Measurements from ENCODE around the gene CDK2AP2. TPM values are rescaled to one million over a fixed set of nuclear protein-coding genes. Genes with fewer than 3 reads are reported as not detected.

Gene CDK2AP2
- total RNA-seq, 4 donors from 2014 or later: 2.1 to 28.7 (median 6.9) TPM

DNA sequence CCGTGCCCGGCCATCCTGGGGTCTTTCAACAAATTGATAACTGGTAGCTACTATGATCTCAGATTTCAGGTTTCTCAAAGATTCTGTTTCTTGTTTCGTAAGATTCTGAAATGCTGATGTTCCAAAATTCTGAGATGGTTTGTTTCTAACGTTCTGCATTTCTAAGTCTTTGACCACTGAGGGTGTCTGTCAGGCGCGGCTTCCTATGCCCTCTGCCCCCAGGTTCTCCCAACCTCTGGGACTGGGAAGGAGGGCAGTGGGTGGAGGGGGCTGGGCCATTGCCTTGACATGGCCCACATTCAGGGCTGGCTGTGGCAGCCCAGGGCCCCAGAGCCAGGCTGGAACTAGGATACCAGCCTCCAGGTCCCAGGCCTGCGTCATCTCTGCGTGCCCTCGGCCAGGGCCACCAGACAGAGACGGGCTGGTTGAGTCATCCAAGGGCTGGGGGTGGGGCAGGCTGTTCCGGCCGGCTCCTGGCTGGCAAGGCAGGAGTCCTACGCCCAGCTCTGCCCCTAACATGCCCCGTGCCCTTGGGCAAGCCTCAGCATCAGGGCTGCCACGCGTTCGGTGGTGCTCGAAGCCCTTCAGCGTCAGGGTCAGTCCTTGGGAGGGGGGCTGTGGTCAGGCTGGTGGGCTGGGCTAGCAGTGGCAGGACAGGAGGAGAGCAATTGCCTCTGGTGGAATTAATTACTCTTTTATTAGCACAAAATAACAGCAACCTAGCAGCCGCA lies 44.1 kb downstream of the CDK2AP2 start:
- Histone ChIP-seq H3K27me3 (no peaks in the 10 kb centered on the region), H3K27ac (peak overlapping the region; percentile 86 to 90), H3K9me3 (no peaks in the 10 kb centered on the region), H3K4me3 (peak overlapping the region; percentile 24 to 40), H3K4me1 (peaks cover 0 to 6% of the 10 kb centered on the region in 2 donors), H3K36me3 (no peaks in the 10 kb centered on the region)
- intact Hi-C loops (cut with DNase I; ENCODE audit: low total_unique reads): no loop called here
- DNase-seq: peak; percentile 46 to 50
- TF ChIP-seq POLR2A (IDR thresholded peaks at IDR 0.05): no peak
- TF ChIP-seq, protein P1, sequence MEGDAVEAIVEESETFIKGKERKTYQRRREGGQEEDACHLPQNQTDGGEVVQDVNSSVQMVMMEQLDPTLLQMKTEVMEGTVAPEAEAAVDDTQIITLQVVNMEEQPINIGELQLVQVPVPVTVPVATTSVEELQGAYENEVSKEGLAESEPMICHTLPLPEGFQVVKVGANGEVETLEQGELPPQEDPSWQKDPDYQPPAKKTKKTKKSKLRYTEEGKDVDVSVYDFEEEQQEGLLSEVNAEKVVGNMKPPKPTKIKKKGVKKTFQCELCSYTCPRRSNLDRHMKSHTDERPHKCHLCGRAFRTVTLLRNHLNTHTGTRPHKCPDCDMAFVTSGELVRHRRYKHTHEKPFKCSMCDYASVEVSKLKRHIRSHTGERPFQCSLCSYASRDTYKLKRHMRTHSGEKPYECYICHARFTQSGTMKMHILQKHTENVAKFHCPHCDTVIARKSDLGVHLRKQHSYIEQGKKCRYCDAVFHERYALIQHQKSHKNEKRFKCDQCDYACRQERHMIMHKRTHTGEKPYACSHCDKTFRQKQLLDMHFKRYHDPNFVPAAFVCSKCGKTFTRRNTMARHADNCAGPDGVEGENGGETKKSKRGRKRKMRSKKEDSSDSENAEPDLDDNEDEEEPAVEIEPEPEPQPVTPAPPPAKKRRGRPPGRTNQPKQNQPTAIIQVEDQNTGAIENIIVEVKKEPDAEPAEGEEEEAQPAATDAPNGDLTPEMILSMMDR (IDR thresholded peaks at IDR 0.05): no peak

DNA sequence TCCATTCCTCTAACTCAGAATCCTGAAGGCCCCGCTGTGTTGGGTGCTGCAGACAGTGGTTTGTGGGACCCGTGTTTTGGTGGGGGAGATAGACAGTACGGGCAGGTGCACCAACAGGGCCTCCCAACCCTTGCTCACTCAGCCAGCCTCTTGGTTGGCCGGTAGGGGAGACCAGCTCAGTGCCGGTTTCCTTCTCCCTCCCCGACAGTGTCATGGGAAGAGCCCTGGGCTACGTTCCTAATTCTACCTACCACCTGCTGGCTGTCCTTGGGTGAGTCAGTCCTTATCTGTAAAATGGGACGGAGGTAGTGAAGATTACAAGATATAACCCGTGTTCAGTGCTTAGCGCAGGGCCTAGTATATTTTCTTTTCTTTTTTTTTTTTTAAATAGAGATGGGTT lies 44.8 kb downstream of the CDK2AP2 start:
- no peak for DNase-seq
- H3K4me1 ChIP-seq: peaks cover 0 to 3% of the 10 kb centered on the region in 2 donors
- H3K9me3 ChIP-seq: no peaks in the 10 kb centered on the region
- no peak overlapping the region for H3K4me3 ChIP-seq
- no peaks in the 10 kb centered on the region for H3K27me3 ChIP-seq
- H3K36me3 ChIP-seq: no peaks in the 10 kb centered on the region
- H3K27ac ChIP-seq: peak overlapping the region in 1 of 2 donors; percentile 90
- intact Hi-C loops (cut with DNase I; ENCODE audit: low total_unique reads): no loop called here
- TF ChIP-seq, protein P1 (IDR thresholded peaks at IDR 0.05): no peak
- no peak for TF ChIP-seq POLR2A (IDR thresholded peaks at IDR 0.05)

DNA sequence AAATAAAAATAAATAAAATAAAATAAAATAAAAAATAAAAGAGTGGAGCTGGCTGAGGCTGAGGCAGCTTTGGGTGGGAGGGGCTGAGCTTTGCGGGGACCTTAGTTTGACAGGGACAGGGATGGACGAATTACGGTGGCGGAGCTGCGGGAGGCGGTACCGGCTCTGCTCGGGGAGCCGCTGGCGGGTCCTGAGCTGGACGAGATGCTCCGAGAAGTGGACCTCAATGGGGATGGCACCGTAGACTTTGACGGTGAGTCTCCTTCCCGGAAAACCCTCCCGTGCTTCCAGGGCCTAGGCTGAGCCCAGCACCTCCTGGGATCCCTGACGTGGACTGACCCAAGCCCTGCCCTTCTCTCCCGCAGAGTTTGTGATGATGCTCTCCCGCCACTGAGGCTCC lies 49.7 kb downstream of the CDK2AP2 start:
- no peaks in the 10 kb centered on the region for H3K36me3 ChIP-seq
- intact Hi-C loops (cut with DNase I; ENCODE audit: low total_unique reads): no loop called here
- H3K27me3 ChIP-seq: no peaks in the 10 kb centered on the region
- no peak for DNase-seq
- no peak for TF ChIP-seq POLR2A (IDR thresholded peaks at IDR 0.05)
- TF ChIP-seq, protein P1 (IDR thresholded peaks at IDR 0.05): no peak
- no peak overlapping the region for H3K27ac ChIP-seq
- H3K4me1 ChIP-seq: no peaks in the 10 kb centered on the region
- H3K4me3 ChIP-seq: no peak overlapping the region
- no peaks in the 10 kb centered on the region for H3K9me3 ChIP-seq

DNA sequence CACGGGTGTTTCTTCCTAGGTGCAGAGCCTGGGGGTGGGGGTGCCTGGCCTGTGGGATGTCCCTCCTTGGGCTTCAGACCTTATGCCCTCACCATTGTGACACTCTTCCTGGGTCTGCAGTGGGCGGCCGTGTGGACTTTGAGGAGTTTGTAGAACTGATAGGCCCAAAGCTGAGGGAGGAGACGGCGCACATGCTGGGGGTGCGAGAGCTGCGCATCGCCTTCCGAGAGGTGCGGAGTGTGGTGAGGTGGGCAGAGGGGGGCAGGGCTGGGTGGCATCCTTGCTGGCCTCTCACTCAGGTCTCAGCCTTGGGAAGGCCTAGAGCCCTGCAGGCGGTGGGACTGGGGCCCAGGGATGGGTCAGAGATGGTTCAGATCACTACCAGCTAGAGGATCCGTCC lies 50.5 kb downstream of the CDK2AP2 start:
- TF ChIP-seq POLR2A (IDR thresholded peaks at IDR 0.05): no peak
- TF ChIP-seq, protein P1 (IDR thresholded peaks at IDR 0.05): no peak
- no peaks in the 10 kb centered on the region for H3K4me1 ChIP-seq
- H3K27ac ChIP-seq: no peak overlapping the region
- H3K36me3 ChIP-seq: no peaks in the 10 kb centered on the region
- no peaks in the 10 kb centered on the region for H3K9me3 ChIP-seq
- intact Hi-C loops (cut with DNase I; ENCODE audit: low total_unique reads): no loop called here
- no peak for DNase-seq
- H3K27me3 ChIP-seq: no peaks in the 10 kb centered on the region
- H3K4me3 ChIP-seq: no peak overlapping the region

Small RNA genes within 50 kb of the gene (microRNA-seq; reads per million reads assigned to microRNA genes)
- gene MIR6752 (ENCODE audit: borderline microRNAs expressed, borderline replicate concordance): not detected

Small RNA genes within 50 kb of the gene (small RNA-seq; reads per million reads assigned to genes)
- gene MIR6752: not detected

Other genes starting within 250 kb of the CDK2AP2 start
- gene GRK2, start 241.7 kb downstream of the CDK2AP2 start, total RNA-seq: 10 to 100 TPM; 25.0 to 93.8 (median 64.2) TPM
- gene ANKRD13D, start 218.9 kb downstream of the CDK2AP2 start, total RNA-seq: 10 to 100 TPM in 3 of 4 donors, 1 to 10 TPM in 1; 7.4 to 63.7 (median 22.5) TPM
- gene SSH3, start 204.6 kb downstream of the CDK2AP2 start, total RNA-seq: 10 to 100 TPM in 3 of 4 donors, 1 to 10 TPM in 1; 7.7 to 48.8 (median 19.1) TPM
- 10 to 100 TPM in 3 of 4 donors, 1 to 10 TPM in 1; 8.7 to 65.6 (median 31.3) TPM for gene POLD4, start 154.6 kb downstream of the CDK2AP2 start, total RNA-seq
- 10 to 100 TPM in 1 of 4 donors, 1 to 10 TPM in 2, under 1 TPM in 1; 0.77 to 19.3 (median 7.4) TPM for gene CLCF1, start 134.6 kb downstream of the CDK2AP2 start, total RNA-seq
- 10 to 100 TPM in 2 of 4 donors, 1 to 10 TPM in 2; 2.6 to 37.3 (median 11.6) TPM for gene RAD9A, start 116.2 kb downstream of the CDK2AP2 start, total RNA-seq
- 100 to 1,000 TPM in 1 of 4 donors, 10 to 100 TPM in 3; 15.9 to 180 (median 77.1) TPM for gene PPP1CA, start 106.3 kb downstream of the CDK2AP2 start, total RNA-seq
- gene TBC1D10C, start 104.1 kb downstream of the CDK2AP2 start, total RNA-seq: 1 to 10 TPM in 2 of 4 donors, not detected in 2; 1.3 to 2.5 TPM
- gene CARNS1, start 92.5 kb downstream of the CDK2AP2 start, total RNA-seq: 1 to 10 TPM in 1 of 4 donors, under 1 TPM in 1, not detected in 2; 0.76 to 3.3 TPM
- 10 to 100 TPM; 25.6 to 45.0 (median 30.7) TPM for gene RPS6KB2, start 79.7 kb downstream of the CDK2AP2 start, total RNA-seq
- gene PTPRCAP, start 70.5 kb downstream of the CDK2AP2 start, total RNA-seq: 1 to 10 TPM in 3 of 4 donors, under 1 TPM in 1; 0.29 to 5.0 (median 1.9) TPM
- gene CORO1B, start 64.7 kb downstream of the CDK2AP2 start, total RNA-seq: 10 to 100 TPM; 34.7 to 79.2 (median 69.0) TPM
- gene GPR152, start 55.4 kb downstream of the CDK2AP2 start, total RNA-seq: not detected
- gene CABP4, start 52.8 kb downstream of the CDK2AP2 start, total RNA-seq: 1 to 10 TPM in 1 of 4 donors, under 1 TPM in 1, not detected in 2; 0.67 to 1.9 TPM
- 10 to 100 TPM in 3 of 4 donors, 1 to 10 TPM in 1; 6.9 to 59.5 (median 36.0) TPM for gene TMEM134, start 38.9 kb downstream of the CDK2AP2 start, total RNA-seq
- gene AIP, start 25.1 kb downstream of the CDK2AP2 start, total RNA-seq: 100 to 1,000 TPM in 1 of 4 donors, 10 to 100 TPM in 3; 52.9 to 131 (median 85.5) TPM
- gene PITPNM1, start 2.8 kb downstream of the CDK2AP2 start, total RNA-seq: 10 to 100 TPM in 3 of 4 donors, 1 to 10 TPM in 1; 7.9 to 89.7 (median 15.2) TPM
- not detected for gene CABP2, start 15.3 kb upstream of the CDK2AP2 start, total RNA-seq
- gene GSTP1, start 75.7 kb upstream of the CDK2AP2 start, total RNA-seq: 100 to 1,000 TPM; 410 to 885 (median 651) TPM
- gene NDUFV1, start 98.8 kb upstream of the CDK2AP2 start, total RNA-seq: 100 to 1,000 TPM in 3 of 4 donors, 10 to 100 TPM in 1; 75.6 to 207 (median 142) TPM
- gene NUDT8, start 121.8 kb upstream of the CDK2AP2 start, total RNA-seq: 1 to 10 TPM in 2 of 4 donors, not detected in 2; 3.5 to 7.6 TPM
- gene TBX10, start 131.6 kb upstream of the CDK2AP2 start, total RNA-seq: not detected
- gene ACY3, start 142.6 kb upstream of the CDK2AP2 start, total RNA-seq: not detected
- gene ALDH3B2, start 166.5 kb upstream of the CDK2AP2 start, total RNA-seq: 1 to 10 TPM in 1 of 4 donors, not detected in 3; 1.2 TPM